IPS DF 6.9 (cell line): ENCODE measurements around the gene STK32A.

Source experiments
- DNase-seq: peaks from one replicate; pipeline ENCODE4 v3.0.0-alpha.2; 2013; ENCODE audit warnings: low read depth, low spot score
- H3K27ac ChIP-seq: one replicate; pipeline ENCODE4 v1.5.1; 2013; ENCODE audit warnings: low read length, control low read depth
- H3K27me3 ChIP-seq: 2 replicates; pipeline ENCODE4 v1.6.1; 2013; ENCODE audit warnings: mild to moderate bottlenecking, low read length; ENCODE audit not compliant: control insufficient read depth, insufficient read depth
- H3K36me3 ChIP-seq: 2 replicates; pipeline ENCODE4 v1.6.1; 2013; ENCODE audit warnings: low read length; ENCODE audit not compliant: control insufficient read depth, insufficient read depth
- H3K4me1 ChIP-seq: 2 replicates; pipeline ENCODE4 v1.6.1; 2013; ENCODE audit warnings: low read length; ENCODE audit not compliant: control insufficient read depth, insufficient read depth
- H3K4me3 ChIP-seq: 2 replicates; pipeline ENCODE4 v1.5.1; 2013; ENCODE audit warnings: mild to moderate bottlenecking, low read length
- H3K9me3 ChIP-seq: 2 replicates; pipeline ENCODE4 v1.6.1; 2013; ENCODE audit warnings: low read length, inconsistent platforms; ENCODE audit not compliant: control insufficient read depth, insufficient read depth
- whole genome bisulfite sequencing: extraction: QIAGEN DNeasy Blood & Tissue Kit; methylation state at CpG from one replicate; pipeline ENCODE4 v1.1.7; 2013; ENCODE audit warnings: mixed read lengths, missing lambda C conversion rate; ENCODE audit not compliant: insufficient read length, insufficient coverage; 5-methylcytosine and 5-hydroxymethylcytosine counted together

Gene STK32A

DNA sequence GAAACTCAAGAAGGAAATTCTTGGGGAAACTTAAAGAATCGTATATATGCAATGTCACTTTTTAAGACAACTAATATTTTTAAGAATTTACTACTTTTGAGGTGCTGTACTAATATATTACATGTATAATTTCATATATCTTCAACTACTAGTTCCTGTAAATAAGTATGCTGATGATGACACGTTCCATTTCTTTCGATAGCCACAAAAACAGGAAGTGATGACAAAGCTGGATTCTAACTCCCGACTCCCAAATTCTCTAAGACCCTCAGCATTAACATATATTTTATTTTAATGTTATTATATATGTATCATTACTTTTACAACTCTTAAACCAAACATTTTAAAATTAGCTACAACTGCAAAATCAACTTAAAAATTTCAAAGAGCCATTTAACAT lies 74.8 kb downstream of the STK32A start:
- Histone ChIP-seq H3K4me1 (peaks cover 5% of the 10 kb centered on the region), H3K9me3 (no peaks in the 10 kb centered on the region), H3K27me3 (no peaks in the 10 kb centered on the region), H3K36me3 (no peaks in the 10 kb centered on the region), H3K4me3 (no peak overlapping the region), H3K27ac (no peak overlapping the region)
- no peak for DNase-seq
- WGBS = no CpG with 5 or more reads among the region's 4 CpGs

GRCh38 chr5:147310059-147310704 lies 75.4 kb downstream of the STK32A start:
- H3K4me3 ChIP-seq = no peak overlapping the region
- H3K9me3 ChIP-seq = no peaks in the 10 kb centered on the region
- H3K27me3 ChIP-seq = no peaks in the 10 kb centered on the region
- no peak for DNase-seq
- H3K4me1 ChIP-seq = peaks cover 4% of the 10 kb centered on the region
- H3K36me3 ChIP-seq = no peaks in the 10 kb centered on the region
- WGBS = no CpG with 5 or more reads among the region's 10 CpGs
- H3K27ac ChIP-seq = no peak overlapping the region

- Histone ChIP-seq H3K9me3 (no peaks in the 10 kb centered on the region), H3K27me3 (no peaks in the 10 kb centered on the region), H3K27ac (no peak overlapping the region), H3K36me3 (no peaks in the 10 kb centered on the region), H3K4me3 (no peak overlapping the region), H3K4me1 (no peaks in the 10 kb centered on the region)
- no CpG with 5 or more reads among the region's 7 CpGs for WGBS
- no peak for DNase-seq
Measured at GRCh38 chr5:147317978-147318684, 83.3 kb downstream of the STK32A start.

DNA sequence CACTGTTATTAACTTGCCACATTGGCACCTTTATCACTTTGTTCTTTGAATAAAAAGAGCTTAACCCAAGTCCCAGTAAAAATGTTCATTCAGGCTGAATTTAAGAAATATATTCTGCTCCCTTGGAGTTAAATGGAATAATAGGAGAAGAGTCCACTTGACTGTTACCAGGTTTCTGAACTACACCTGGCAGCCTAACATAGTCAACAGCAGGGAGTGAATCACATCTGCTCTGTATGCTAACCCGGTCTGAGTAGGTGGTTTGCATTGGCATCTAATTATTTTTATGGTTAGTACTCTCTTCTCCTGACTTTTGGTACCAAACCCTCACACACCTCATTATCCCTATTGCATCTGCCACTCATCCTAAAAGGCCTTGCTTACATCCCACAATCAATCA lies 86.7 kb downstream of the STK32A start:
- no peaks in the 10 kb centered on the region for H3K36me3 ChIP-seq
- no peaks in the 10 kb centered on the region for H3K27me3 ChIP-seq
- H3K4me3 ChIP-seq = no peak overlapping the region
- no peak for DNase-seq
- no CpG with 5 or more reads among the region's 1 CpG for whole genome bisulfite sequencing
- no peak overlapping the region for H3K27ac ChIP-seq
- H3K9me3 ChIP-seq = no peaks in the 10 kb centered on the region
- H3K4me1 ChIP-seq = no peaks in the 10 kb centered on the region

DNA sequence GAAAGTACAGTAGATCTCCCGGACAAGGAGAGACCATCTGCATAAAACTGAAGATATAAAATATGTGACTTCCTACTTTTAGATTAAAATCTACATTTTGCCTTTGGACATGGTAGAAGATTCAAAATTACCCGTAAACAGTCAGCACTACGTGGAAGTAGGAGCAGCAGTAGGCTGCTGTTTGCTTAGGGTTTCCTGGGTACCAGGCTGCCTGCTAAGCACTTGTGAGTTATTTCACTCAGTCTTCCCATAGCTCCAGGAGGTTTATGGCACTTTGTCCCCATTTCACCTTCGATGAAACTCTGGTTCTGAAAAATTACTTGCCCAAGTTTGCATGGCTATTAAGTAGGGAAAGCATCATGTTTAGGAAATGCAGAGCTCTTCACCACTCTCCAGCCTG lies 92.6 kb downstream of the STK32A start:
- no peak overlapping the region for H3K27ac ChIP-seq
- H3K4me3 ChIP-seq = no peak overlapping the region
- H3K36me3 ChIP-seq = no peaks in the 10 kb centered on the region
- DNase-seq = no peak
- no peaks in the 10 kb centered on the region for H3K4me1 ChIP-seq
- WGBS = no CpG with 5 or more reads among the region's 4 CpGs
- no peaks in the 10 kb centered on the region for H3K9me3 ChIP-seq
- no peaks in the 10 kb centered on the region for H3K27me3 ChIP-seq

DNA sequence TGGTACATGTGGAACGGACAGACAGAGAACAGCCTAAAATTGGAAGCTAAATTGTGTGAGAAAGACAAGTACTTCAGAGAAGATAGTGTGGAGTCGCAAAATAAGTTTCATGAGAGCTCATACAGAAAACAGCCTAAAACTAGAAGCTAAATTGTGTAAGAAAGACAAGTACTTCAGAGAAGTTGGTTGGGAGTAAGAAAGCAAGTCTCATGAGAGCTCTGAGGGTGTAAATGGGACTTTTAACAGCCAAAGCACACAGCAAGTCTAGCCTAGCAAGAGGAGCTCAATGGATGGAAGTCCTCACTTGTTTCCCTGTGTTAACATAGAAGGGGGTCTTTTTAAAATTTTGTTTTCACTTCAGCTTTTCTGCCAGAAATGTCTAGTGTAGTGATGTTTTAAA lies 93.1 kb downstream of the STK32A start:
- H3K4me3 ChIP-seq = no peak overlapping the region
- H3K4me1 ChIP-seq = no peaks in the 10 kb centered on the region
- WGBS = no CpG with 5 or more reads among the region's 2 CpGs
- H3K9me3 ChIP-seq = no peaks in the 10 kb centered on the region
- H3K27me3 ChIP-seq = no peaks in the 10 kb centered on the region
- no peaks in the 10 kb centered on the region for H3K36me3 ChIP-seq
- no peak for DNase-seq
- no peak overlapping the region for H3K27ac ChIP-seq

DNA sequence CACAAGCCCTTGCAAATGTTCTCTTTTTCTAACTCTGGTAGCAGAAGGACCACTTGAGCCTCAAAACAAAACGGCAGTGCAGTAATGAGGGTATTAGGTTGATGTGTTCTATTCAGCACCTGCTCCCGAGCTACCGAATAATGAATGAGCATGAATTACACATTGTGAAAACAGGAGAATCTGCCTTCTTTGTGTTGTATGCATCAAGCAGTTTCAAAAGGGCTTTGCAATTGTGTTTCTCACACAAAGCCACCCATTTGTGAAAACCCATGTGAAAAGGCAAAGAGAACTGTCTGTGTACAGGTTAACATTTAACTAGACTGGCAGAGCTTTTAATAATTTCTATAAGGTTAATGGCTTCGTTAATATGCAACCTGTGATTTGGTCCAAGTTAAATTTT lies 97.8 kb downstream of the STK32A start:
- no peaks in the 10 kb centered on the region for H3K27me3 ChIP-seq
- no peak overlapping the region for H3K4me3 ChIP-seq
- no CpG with 5 or more reads among the region's 4 CpGs for WGBS
- no peaks in the 10 kb centered on the region for H3K36me3 ChIP-seq
- peaks cover 2% of the 10 kb centered on the region; the same call in 1 of the 2 replicates for H3K4me1 ChIP-seq
- DNase-seq = no peak
- H3K9me3 ChIP-seq = no peaks in the 10 kb centered on the region
- H3K27ac ChIP-seq = no peak overlapping the region

DNA sequence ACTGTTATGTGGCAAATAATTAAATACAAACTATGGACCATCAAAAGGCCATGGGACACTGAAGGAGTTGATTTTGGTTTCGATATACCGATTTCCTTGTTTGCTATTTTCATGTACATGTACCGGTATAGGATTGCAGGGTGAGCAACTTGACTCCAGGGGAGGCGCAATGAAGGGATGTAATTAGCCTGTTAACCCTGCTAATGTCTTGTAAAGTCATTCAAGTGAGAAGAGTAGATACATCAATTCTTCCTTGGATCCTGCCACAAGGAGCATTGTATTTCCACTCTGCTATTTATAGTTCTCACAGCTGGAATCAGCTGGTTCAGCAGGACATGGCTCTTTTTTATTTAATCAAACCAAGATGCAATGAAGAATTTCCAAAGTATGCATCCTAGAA lies 102.0 kb downstream of the STK32A start:
- Histone ChIP-seq H3K4me3 (no peak overlapping the region), H3K9me3 (no peaks in the 10 kb centered on the region), H3K27me3 (no peaks in the 10 kb centered on the region), H3K27ac (no peak overlapping the region), H3K4me1 (peaks cover 2% of the 10 kb centered on the region; the same call in 1 of the 2 replicates), H3K36me3 (no peaks in the 10 kb centered on the region)
- WGBS = no CpG with 5 or more reads among the region's 4 CpGs
- no peak for DNase-seq

- no peaks in the 10 kb centered on the region for H3K27me3 ChIP-seq
- no peak overlapping the region for H3K27ac ChIP-seq
- no CpG with 5 or more reads among the region's 4 CpGs for WGBS
- no peaks in the 10 kb centered on the region for H3K9me3 ChIP-seq
- H3K4me1 ChIP-seq = peaks cover 2% of the 10 kb centered on the region; the same call in 1 of the 2 replicates
- no peak for DNase-seq
- H3K36me3 ChIP-seq = no peaks in the 10 kb centered on the region
- H3K4me3 ChIP-seq = no peak overlapping the region
Measured at GRCh38 chr5:147339313-147339712, 104.5 kb downstream of the STK32A start.

GRCh38 chr5:147340941-147341340 lies 106.1 kb downstream of the STK32A start:
- Histone ChIP-seq H3K36me3 (no peaks in the 10 kb centered on the region), H3K27ac (no peak overlapping the region), H3K4me1 (peaks cover 2% of the 10 kb centered on the region; the same call in 1 of the 2 replicates), H3K4me3 (no peak overlapping the region), H3K27me3 (no peaks in the 10 kb centered on the region), H3K9me3 (no peaks in the 10 kb centered on the region)
- no peak for DNase-seq
- WGBS = no CpG with 5 or more reads among the region's 1 CpG

DNA sequence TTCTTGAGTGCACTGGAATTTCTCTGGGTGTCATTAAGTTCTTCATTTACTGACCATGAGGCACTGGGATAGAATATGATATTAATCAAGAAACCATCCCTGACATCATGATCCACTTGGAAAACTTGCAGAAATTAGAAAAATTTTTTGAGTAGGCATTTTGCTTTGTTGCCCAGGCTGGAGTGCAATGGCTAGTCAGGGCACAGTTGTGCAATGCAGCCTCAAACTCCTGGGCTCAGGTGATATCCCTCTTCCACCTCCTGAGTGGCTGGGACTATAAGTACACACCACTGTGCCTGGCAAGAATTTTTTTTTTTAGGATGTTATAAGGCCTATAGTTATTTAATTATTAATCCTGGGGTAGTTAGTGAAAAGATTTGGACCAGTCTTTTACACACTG lies 106.5 kb downstream of the STK32A start:
- H3K4me1 ChIP-seq = peaks cover 2% of the 10 kb centered on the region; the same call in 1 of the 2 replicates
- no peak overlapping the region for H3K4me3 ChIP-seq
- no peaks in the 10 kb centered on the region for H3K36me3 ChIP-seq
- no peak for DNase-seq
- no peak overlapping the region for H3K27ac ChIP-seq
- H3K9me3 ChIP-seq = no peaks in the 10 kb centered on the region
- H3K27me3 ChIP-seq = no peaks in the 10 kb centered on the region
